Activated CD4-positive, CD25-positive, alpha-beta regulatory T cell treated with anti-CD3 and anti-CD28 coated beads, Interleukin-2, amount 50 U/mL, for 24 hours (primary cell): ENCODE data around the gene DPP4.

Source experiments
- ATAC-seq, 2 donors: fragments of 150-1000 bp; cut with Tn5 transposase; one replicate each; pipeline ENCODE4 v1.10.0; 2021; ENCODE audit warnings: mild to moderate bottlenecking in 1 of 2, moderate library complexity in 1 of 2

The DPP4 gene

GRCh38 chr2:162016080-162016479 lies 57.9 kb downstream of the DPP4 start:
- ATAC-seq: no peak

DNA sequence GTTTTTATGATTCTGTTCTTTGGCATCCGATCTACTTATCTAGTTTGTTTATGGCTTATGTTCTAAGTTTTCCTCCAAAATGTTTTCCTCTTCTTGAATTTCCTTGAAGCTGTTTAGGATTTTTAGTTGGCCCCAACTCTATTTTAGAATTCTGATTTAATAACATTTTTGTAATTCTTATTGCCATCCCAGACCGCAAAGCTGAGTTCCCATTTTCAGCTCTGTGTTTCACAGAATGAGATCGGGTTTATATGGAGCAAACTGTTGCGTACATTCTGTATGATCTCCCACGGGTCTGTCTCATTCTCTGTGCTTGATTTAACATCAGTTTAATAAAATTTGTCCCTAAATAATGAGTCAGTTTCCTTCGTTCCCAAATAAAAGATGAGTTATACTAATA lies 59.3 kb downstream of the DPP4 start:
- ATAC-seq: no peak

DNA sequence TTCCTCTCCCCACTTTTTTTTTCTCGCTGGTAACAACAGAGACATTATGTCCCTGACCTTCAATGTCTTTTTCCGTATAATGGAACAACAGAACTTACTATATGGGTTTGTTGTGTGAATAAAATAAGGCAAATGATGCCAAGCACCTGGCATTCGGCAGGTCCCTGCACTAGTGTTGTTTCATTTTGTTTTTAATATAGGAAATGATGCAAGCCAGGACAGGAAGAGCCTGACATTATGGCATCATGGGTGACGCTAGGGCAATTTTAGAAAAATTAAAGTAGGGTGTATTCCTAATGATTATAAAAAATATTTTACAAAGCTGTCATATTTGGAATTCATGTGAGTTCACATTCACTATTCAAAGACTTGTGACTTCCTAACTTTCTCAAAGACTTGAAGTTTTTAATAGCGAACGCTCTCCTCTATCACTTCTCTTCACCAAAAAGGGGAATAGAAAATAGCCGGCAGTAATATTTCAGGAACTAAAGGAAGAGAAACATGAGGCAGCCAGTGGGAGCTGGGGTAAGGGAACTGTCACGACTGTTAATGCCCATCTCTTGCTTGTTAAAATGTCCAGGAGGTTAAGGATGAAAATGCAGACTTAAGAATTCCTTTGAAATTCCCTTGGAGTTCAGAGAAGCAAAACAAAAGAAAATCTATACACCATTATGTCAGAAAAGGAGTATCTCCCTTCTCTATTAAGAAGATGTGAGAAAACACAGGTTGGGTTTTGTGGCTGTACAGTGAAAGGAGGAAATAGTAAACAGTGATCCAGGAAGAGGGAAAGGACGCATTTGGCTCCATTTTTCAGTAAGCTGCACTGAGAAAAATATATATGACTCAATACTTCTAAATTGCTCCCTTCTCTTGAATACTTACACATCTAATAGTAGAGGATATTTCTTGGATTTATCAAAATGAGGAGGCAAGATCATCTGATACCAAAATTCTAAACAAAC lies 60.2 kb downstream of the DPP4 start:
- no peak for ATAC-seq

GRCh38 chr2:162012565-162013058 lies 61.4 kb downstream of the DPP4 start:
- peak; percentile 27 to 32 for ATAC-seq

DNA sequence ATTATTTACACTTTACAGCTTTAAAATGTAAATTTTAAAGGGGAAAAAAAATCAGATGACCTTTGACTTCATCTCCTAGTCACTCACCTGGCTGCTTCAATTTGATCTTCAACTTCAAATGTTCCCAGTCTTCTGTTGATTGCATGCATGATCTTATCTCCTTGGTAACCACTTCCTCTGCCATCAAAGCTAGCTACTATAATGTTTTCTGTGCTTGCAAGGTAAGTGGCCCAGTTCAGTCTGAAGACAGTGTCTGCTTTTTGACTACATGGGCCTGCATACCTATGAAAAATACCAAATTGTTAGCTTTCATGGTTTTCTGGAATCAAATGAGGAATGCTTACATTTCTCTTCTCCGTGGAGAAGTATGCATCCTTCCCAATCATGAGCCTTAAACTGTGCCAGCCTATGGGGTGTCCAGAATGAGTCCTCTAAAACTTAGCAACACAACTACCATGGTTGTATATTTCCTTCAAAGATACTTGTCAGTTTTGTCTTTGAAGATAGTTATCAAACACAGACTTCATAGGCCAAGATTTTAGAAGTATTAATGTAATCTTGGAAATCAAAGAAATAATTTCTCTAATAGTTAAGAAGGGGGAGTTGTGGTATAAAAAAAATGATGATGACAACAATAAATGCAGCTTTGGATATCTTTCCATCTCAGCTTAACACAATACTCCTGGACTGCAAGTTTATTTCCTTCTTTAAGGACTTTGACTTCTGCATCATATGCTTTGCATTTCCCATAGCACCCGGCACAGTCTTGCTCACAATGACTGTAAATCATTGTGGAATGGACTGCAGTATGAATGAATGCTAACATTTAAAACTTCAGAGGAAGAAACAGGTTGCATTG lies 62.1 kb downstream of the DPP4 start:
- peak; percentile 55 to 71 for ATAC-seq

DNA sequence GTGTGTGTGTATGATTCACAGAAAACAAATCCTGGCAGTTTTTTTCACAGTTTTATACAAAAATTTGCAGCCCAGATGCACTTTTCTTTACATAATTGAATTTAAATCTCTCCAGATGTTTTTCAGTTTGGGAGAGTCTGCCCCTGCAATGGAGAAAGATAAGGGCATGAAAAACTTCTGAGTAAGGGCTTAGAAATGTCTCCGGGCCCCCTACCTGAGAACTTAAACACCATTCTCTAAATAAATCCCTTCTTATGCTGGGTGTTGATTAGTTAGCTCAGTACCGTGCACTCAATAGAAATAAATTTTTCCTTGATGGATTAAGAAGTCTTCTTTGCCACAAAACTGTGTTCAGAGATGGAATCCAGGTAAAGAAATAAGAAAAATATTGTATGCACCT lies 64.5 kb downstream of the DPP4 start:
- ATAC-seq: no peak

DNA sequence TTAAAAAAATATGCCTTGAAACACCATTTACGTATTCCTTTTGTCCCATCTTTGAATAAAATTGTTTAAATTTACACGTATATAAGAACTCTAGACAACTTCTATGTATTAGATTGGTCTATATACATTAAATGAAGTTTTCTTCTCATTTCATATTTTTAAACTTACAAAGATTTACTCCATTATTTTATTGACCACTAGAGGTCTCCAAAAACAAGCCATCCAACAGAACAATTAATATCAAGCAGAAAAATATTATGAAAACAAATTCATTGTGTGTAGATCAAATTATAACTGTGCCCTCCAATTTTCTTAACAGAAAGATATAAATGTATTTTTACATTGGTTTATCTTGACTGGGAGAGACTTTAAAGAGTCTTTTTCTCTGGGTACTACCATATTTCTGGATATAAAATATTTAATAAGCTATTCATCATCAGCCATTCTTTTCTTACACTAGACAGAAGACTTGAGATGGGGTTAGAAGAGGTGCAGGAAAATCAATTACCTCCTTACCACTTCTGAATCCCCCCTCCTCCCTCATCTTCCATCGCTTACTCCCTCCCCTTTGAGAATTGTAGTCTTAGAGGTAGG lies 66.5 kb downstream of the DPP4 start:
- ATAC-seq: no peak

DNA sequence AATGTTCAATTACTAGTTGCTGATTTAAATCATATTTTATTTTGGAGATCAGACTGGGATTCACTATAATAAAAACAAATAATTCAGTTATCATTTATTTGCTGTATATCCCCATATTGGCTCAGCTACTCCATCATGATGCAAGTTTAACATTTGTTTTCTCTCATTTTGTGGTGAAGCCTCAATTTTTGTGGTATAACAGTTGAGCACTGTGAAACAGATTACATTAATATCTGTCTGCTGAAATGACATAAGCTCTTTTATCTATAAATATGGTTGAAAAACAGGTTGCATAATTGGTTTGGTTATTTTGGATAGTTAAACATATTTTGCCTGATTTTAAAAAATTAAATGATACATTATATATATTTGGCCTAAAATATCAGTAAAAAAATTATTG lies 67.7 kb downstream of the DPP4 start:
- ATAC-seq: no peak

DNA sequence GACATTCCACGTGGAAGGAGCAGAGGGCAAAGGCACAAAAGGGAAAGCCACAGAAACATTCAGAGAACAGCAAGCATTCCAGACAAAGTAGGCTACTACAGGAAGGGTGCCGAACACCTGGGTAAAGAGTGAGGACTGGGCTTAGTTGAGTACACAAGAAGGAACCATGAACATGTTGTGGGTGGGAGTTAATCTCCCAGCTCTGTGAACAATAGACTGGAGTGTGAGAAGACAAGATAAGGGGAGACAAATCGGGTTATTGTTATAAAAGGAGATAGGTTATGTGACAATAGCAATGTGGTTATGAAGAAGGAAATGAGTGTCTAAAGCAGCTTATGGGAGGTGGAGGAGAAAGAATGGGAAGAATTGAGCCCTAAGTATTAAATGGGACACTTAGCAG lies 70.0 kb downstream of the DPP4 start:
- ATAC-seq: no peak

- no peak for ATAC-seq
Observed at GRCh38 chr2:162002623-162003235, 71.3 kb downstream of the DPP4 start.

GRCh38 chr2:162000431-162000830 lies 73.6 kb downstream of the DPP4 start:
- no peak for ATAC-seq

GRCh38 chr2:161999321-161999720 lies 74.7 kb downstream of the DPP4 start:
- ATAC-seq: no peak

DNA sequence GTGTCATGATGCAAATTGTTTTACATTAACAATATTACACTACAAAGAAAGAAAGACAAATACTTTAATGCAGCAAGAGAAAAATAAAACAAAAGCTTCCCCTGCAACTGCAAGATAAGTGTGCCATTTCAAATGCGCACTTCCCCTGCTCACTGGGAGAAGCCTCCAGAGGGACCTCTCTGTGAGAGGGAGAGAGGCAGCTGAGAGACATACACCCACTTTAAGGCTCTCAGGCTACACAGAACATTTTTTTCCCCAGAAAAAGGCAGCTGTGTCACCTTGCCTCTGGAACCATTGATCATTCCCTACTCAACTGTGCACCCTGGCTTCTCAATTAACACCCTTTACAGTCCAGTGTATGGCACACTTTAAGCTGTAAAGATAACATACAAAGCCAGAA lies 75.2 kb downstream of the DPP4 start:
- ATAC-seq: no peak

- no peak for ATAC-seq
Observed at GRCh38 chr2:161997916-161998471, 76.0 kb downstream of the DPP4 start.

GRCh38 chr2:161995553-161996016 lies 78.4 kb downstream of the DPP4 start:
- ATAC-seq: peak in 1 of 2 donors; percentile 39

DNA sequence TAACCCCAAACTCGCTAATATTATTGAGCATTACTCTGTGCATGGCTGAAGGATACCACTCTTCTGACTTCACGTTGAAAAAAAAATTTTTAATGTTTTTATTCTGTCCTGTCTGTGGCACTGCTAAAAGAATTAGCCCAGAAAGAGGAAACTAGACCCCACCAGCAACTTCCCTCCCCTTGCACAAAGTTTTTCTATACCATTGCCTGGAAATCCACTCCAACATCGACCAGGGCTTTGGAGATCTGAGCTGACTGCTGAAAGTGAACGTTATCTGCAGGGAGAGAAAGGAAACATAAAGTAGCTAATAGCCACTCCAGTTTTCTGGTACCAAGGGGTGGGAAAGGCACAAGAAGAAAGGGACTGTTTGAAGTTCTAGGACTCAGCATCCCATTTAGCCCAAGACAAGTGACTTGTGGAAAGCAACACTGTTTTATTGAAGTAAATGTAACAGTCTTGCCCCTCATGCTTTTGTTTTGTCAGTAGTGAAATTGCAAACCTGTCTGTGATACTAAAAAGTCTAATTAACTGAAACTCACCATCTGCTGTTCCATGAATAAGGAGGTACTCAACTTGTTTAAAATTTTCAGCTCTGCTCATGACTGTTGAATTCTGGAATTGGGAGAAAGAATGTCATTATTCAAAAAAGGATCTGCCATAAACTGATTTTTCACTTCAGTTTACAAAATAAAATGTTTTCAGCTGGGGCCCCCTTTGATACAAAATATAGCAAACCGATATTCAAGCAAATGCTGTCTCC lies 79.1 kb downstream of the DPP4 start:
- no peak for ATAC-seq

DNA sequence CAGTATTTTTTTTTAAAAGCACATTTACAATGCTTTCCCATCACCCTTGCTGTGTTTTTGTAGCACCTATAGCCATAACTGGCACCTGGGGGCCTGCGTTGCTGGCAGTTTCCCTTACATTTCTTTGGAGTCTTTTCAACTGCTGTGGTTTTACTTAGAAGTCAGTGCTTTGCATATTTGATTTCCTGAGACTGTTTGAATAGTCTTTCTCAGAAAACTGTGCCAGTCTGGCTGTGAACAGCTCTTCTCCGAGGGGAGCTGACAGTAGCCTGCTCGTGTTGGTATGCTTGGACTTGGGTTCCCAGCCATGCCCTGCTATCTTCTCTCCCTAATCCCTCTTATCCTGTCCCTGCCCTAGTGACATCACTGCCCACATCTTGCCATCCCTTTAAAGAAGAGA lies 81.5 kb downstream of the DPP4 start:
- ATAC-seq: peak; percentile 80 to 85

DNA sequence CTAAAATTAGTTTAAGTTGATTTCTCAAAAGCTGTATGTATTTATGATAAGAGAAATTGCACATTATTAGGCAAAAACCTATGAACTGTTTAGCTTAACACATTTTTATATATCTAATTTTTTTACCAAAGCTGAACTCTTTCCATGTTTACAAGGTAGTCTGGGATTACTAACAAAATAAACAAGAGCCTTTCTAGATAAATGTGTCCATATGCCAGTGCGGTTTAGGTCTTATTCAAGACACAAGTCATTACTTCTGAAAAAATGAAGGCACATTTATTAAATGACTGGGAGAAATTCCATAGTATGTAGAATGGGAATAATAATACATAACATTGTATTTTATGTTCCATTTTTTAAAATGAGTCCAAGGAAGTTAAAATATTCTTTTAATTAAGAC lies 82.0 kb downstream of the DPP4 start:
- no peak for ATAC-seq

- no peak for ATAC-seq
Observed at GRCh38 chr2:161990741-161991140, 83.3 kb downstream of the DPP4 start.

DNA sequence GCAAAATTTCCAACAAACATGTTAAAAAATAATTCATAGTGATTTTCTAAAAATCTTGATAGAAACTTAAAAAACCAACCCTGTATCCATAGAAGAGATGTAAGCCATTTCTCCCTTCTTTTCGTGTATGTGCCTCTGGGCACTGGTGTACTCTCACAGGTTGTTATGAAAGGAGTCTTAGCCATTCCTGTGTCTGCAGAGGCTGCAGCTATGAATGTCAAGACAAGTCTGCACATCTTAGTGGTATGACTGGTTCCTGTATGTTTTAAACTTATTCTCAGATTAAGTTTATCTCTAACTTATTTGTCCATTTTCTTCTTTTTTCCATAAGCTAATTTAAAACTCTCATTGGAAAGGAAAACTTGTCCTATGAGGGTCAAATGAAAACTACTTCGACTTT lies 84.0 kb downstream of the DPP4 start:
- ATAC-seq: no peak

- peak; percentile 50 to 61 for ATAC-seq
Observed at GRCh38 chr2:161988589-161988988, 85.4 kb downstream of the DPP4 start.
